ENCODE measurements around the gene MLLT6. TPM values are rescaled to one million over a fixed set of nuclear protein-coding genes. Genes with fewer than 3 reads are reported as not detected.

The MLLT6 gene
- total and polyA plus RNA-seq, 10 of the 15 experiments (the other 5 are each of a cell fraction or from before 2014, with no cell fraction given) = 4.8 to 105 (median 36.3) TPM

GRCh38 chr17:38709864-38710603 is 5.0 kb downstream of the MLLT6 start:
- DNase-seq (ENCODE audit: low read depth, low spot score) (no peak), ATAC-seq (no peak), FAIRE-seq (no peak)
- RAD21 ChIA-PET (ENCODE audit: unreplicated experiment) = interaction anchor here (0.8 to 1.2 kb wide), 2 partner anchors 25 to 34 kb away, joined by 3 to 4 read pairs; no protein-coding TSS in a partner anchor
- no peaks in the 10 kb centered on the region for H3K27me3 ChIP-seq (replicated peaks in 1 of 2; ENCODE audit: control insufficient read depth in 2 of 2, insufficient read depth in 2 of 2, low read length in 1 of 2)
- in situ Hi-C loops (cut with MboI) (no loop called here), intact Hi-C loops (cut with micrococcal nuclease; ENCODE audit: unreplicated experiment) (no loop called here)
- no peak overlapping the region for H3K4me3 ChIP-seq
- peaks cover 22 to 40% of the 10 kb centered on the region in 2 experiments for H3K36me3 ChIP-seq (ENCODE audit: control insufficient read depth in 2 of 2, insufficient read depth in 2 of 2, low read length in 1 of 2)
- no peak overlapping the region for H3K4me2 ChIP-seq (ENCODE audit: control insufficient read depth, insufficient read depth)
- whole genome bisulfite sequencing (ENCODE audit: insufficient coverage, insufficient replicate concordance, low lambda C conversion rate, missing lambda C conversion rate) = 91% methylated on average over 13 of the region's 13 CpGs
- SMC1A ChIA-PET (ENCODE audit: uncharacterized antibody, unreplicated experiment) = interaction anchor here (1.1 to 2.4 kb wide), 3 partner anchors 19 to 31 kb away, joined by 4 to 7 read pairs (median 5); partner anchors contain the start of gene CISD3
- no peak overlapping the region for H3K9ac ChIP-seq (ENCODE audit: control insufficient read depth, insufficient read depth, low read length)
- no peak overlapping the region for H3K27ac ChIP-seq (ENCODE audit: control insufficient read depth, insufficient read depth)
- POLR2A ChIA-PET = interaction anchor here (1.0 to 1.1 kb wide), 3 partner anchors 8 to 116 kb away, joined by 3 to 5 read pairs (median 3); no protein-coding TSS in a partner anchor
- H3K79me2 ChIP-seq (ENCODE audit: control insufficient read depth, insufficient read depth, low read length) = peaks cover 38% of the 10 kb centered on the region
- H3K4me1 ChIP-seq (ENCODE audit: control insufficient read depth, insufficient read depth, low read length) = peaks cover 12% of the 10 kb centered on the region
- TF ChIP-seq FOXM1 (IDR thresholded peaks at IDR 0.05; ENCODE audit: low read depth, low read length) = no peak
- no peak for TF ChIP-seq ATF3 (IDR thresholded peaks at IDR 0.05; ENCODE audit: borderline replicate concordance, extremely low read depth, low read depth, low read length)
- TF ChIP-seq CBFB (IDR thresholded peaks at IDR 0.05; ENCODE audit: low read depth) = no peak
- TF ChIP-seq POU2F2 (IDR thresholded peaks at IDR 0.05; ENCODE audit: borderline replicate concordance, low read depth, low read length) = no peak
- TF ChIP-seq PAX5 (IDR thresholded peaks at IDR 0.05; ENCODE audit: borderline replicate concordance, low read depth, low read length) = no peak
- CTCF ChIA-PET = interaction anchor here (0.6 to 2.2 kb wide), 6 partner anchors 22 to 34 kb away, joined by 3 to 7 read pairs (median 4); no protein-coding TSS in a partner anchor
- no peak overlapping the region for H2AFZ ChIP-seq (ENCODE audit: control insufficient read depth, low read depth, low read length)
- no peaks in the 10 kb centered on the region for H4K20me1 ChIP-seq (ENCODE audit: control insufficient read depth, insufficient read depth)
- H3K9me3 ChIP-seq (replicated peaks; ENCODE audit: control insufficient read depth, insufficient read depth, low read length) = no peaks in the 10 kb centered on the region
- no TSS peak for BruUV-seq (replicated peaks)
